Naive thymus-derived CD4-positive, alpha-beta T cell (primary cell): ENCODE data around the gene CYP4B1. TPM values are rescaled to one million over a fixed set of nuclear protein-coding genes. Genes with fewer than 3 reads are reported as not detected.

Experiments used
- ATAC-seq: fragments of 150-1000 bp; cut with Tn5 transposase; 2 replicates; pipeline ENCODE4 v1.10.0; 2021; ENCODE audit warnings: mild to moderate bottlenecking, moderate library complexity
- CTCF ChIA-PET: fragments of 350-600 bp; sonication (Branson Sonifier 250); formaldehyde crosslinking; loops from one replicate; lab custom pipeline; 2021; ENCODE audit warnings: antibody characterized with exemption; lab: Charles Lee
- POLR2A ChIA-PET: fragments of 350-600 bp; sonication (Branson Sonifier 250); formaldehyde crosslinking; loops from one replicate; lab custom pipeline; 2021; ENCODE audit warnings: antibody characterized with exemption, inconsistent platforms; lab: Charles Lee
- DNase-seq, 9 donors: peaks; one replicate each; pipeline versions ENCODE4 v3.0.0 to v3.0.0-alpha.2; 2020 to 2022; ENCODE audit warnings: mixed read lengths in 1 of 9
- H3K27ac ChIP-seq: one replicate; pipeline ENCODE4 v1.7.0; 2013; ENCODE audit warnings: mild to moderate bottlenecking, low read depth, low read length, moderate library complexity
- H3K27me3 ChIP-seq, 2 donors: one replicate each; pipeline ENCODE4 v1.7.0; 2013; ENCODE audit warnings: low read length in 2 of 2, mild to moderate bottlenecking in 2 of 2, moderate library complexity in 2 of 2; ENCODE audit not compliant: control insufficient read depth in 2 of 2, insufficient read depth in 2 of 2
- H3K36me3 ChIP-seq, 3 experiments: 1 replicate in 2 of 3; 2 replicates in 1 of 3; pipeline ENCODE4 v1.7.0; 2013; ENCODE audit warnings: low read length in 3 of 3, mild to moderate bottlenecking in 3 of 3, moderate library complexity in 1 of 3; ENCODE audit not compliant: insufficient read depth in 3 of 3, control insufficient read depth in 2 of 3
- H3K4me1 ChIP-seq, 2 donors: one replicate each; pipeline ENCODE4 v1.7.0; 2013; ENCODE audit warnings: low read length in 2 of 2, mild to moderate bottlenecking in 2 of 2, moderate library complexity in 1 of 2; ENCODE audit not compliant: control insufficient read depth in 2 of 2, insufficient read depth in 2 of 2
- H3K4me3 ChIP-seq: 2 replicates; pipeline ENCODE4 v1.7.0; 2013; ENCODE audit warnings: mild to moderate bottlenecking, low read length
- H3K9me3 ChIP-seq, 3 experiments: 1 replicate in 2 of 3; 2 replicates in 1 of 3; pipeline ENCODE4 v1.7.0; 2013; ENCODE audit warnings: low read length in 3 of 3; ENCODE audit not compliant: control insufficient read depth in 2 of 3
- H3K27ac Mint-ChIP-seq, 9 donors: one replicate each; pipeline ENCODE4 v1.8.0; 2020 to 2022; ENCODE audit warnings: mixed read lengths in 9 of 9, mild to moderate bottlenecking in 8 of 9, moderate library complexity in 5 of 9, inconsistent platforms in 2 of 9
- H3K27me3 Mint-ChIP-seq, 5 donors: one replicate each; pipeline ENCODE4 v1.8.0; 2021 to 2022; ENCODE audit warnings: mixed read lengths in 5 of 5, mild to moderate bottlenecking in 1 of 5
- H3K36me3 Mint-ChIP-seq, 5 donors: one replicate each; pipeline ENCODE4 v1.8.0; 2020 to 2022; ENCODE audit warnings: mixed read lengths in 5 of 5, mild to moderate bottlenecking in 3 of 5, inconsistent platforms in 1 of 5
- H3K4me1 Mint-ChIP-seq, 7 donors: one replicate each; pipeline ENCODE4 v1.8.0; 2020 to 2022; ENCODE audit warnings: mixed read lengths in 7 of 7, mild to moderate bottlenecking in 3 of 7, inconsistent platforms in 1 of 7
- H3K4me3 Mint-ChIP-seq, 10 donors: one replicate each; pipeline ENCODE4 v1.8.0; 2020 to 2022; ENCODE audit warnings: mild to moderate bottlenecking in 10 of 10, mixed read lengths in 10 of 10, moderate library complexity in 6 of 10, inconsistent platforms in 2 of 10
- H3K9me3 Mint-ChIP-seq, 11 donors: one replicate each; pipeline ENCODE4 v1.8.0; 2020 to 2022; ENCODE audit warnings: mixed read lengths in 11 of 11, mild to moderate bottlenecking in 4 of 11, inconsistent platforms in 1 of 11, moderate library complexity in 1 of 11
- intact Hi-C, 2 donors: fragments of 100-400 bp; cut with micrococcal nuclease; formaldehyde crosslinking; loops; one replicate each; pipeline ENCODE4 v1.15.1; 2023
- polyA plus RNA-seq, 2 donors: library from polyadenylated mRNA; unstranded; fragments of 300-500 nt; fragmentation: Illumina TruSeq; gene quantifications; one replicate each; pipeline ENCODE4 v1.2.3, GENCODE V29; 2021
- total RNA-seq, 6 experiments: library from RNA in 5 of 6; stranded (reverse) in 5 of 6; gene quantifications; 1 replicate in 5 of 6; 2 replicates in 1 of 6; pipeline ENCODE4 v1.2.3 and lab custom pipeline; 2021 to 2026

The CYP4B1 gene
- total and polyA plus RNA-seq, 7 experiments from 2014 or later = not detected

- no peak overlapping the region for H3K4me3 ChIP-seq
- ChIA-PET POLR2A (no interaction called here), CTCF (no interaction called here)
- ATAC-seq (no peak), DNase-seq (no peak)
- H3K27me3 ChIP-seq = no peaks in the 10 kb centered on the region
- no peak overlapping the region for H3K27ac Mint-ChIP-seq
- H3K9me3 Mint-ChIP-seq = peaks cover 0 to 4% (median 0%) of the 10 kb centered on the region in 11 donors
- H3K36me3 ChIP-seq = no peaks in the 10 kb centered on the region
- H3K27ac ChIP-seq = no peak overlapping the region
- H3K27me3 Mint-ChIP-seq = peaks cover 10 to 21% (median 16%) of the 10 kb centered on the region in 5 donors
- no peaks in the 10 kb centered on the region for H3K9me3 ChIP-seq
- no peak overlapping the region for H3K4me3 Mint-ChIP-seq
- H3K36me3 Mint-ChIP-seq = peaks cover 0 to 2% (median 0%) of the 10 kb centered on the region in 5 donors
- no peaks in the 10 kb centered on the region for H3K4me1 ChIP-seq
- intact Hi-C loops = no loop called here
- no peaks in the 10 kb centered on the region for H3K4me1 Mint-ChIP-seq
Observed at GRCh38 chr1:46801323-46802055, 2.6 kb downstream of the CYP4B1 start.

- Mint-ChIP-seq H3K9me3 (peaks cover 0 to 3% (median 0%) of the 10 kb centered on the region in 11 donors), H3K4me3 (no peak overlapping the region), H3K36me3 (no peaks in the 10 kb centered on the region), H3K4me1 (no peaks in the 10 kb centered on the region), H3K27ac (no peak overlapping the region), H3K27me3 (peaks cover 4 to 17% (median 10%) of the 10 kb centered on the region in 5 donors)
- POLR2A ChIA-PET = no interaction called here
- H3K4me3 ChIP-seq = no peak overlapping the region
- H3K27me3 ChIP-seq = no peaks in the 10 kb centered on the region
- CTCF ChIA-PET = no interaction called here
- H3K27ac ChIP-seq = no peak overlapping the region
- no peaks in the 10 kb centered on the region for H3K36me3 ChIP-seq
- no peaks in the 10 kb centered on the region for H3K4me1 ChIP-seq
- DNase-seq = no peak
- intact Hi-C loops = no loop called here
- no peaks in the 10 kb centered on the region for H3K9me3 ChIP-seq
- no peak for ATAC-seq
Observed at GRCh38 chr1:46802081-46802480, 3.2 kb downstream of the CYP4B1 start.

GRCh38 chr1:46802901-46803574 lies 4.2 kb downstream of the CYP4B1 start:
- no peak overlapping the region for H3K27ac Mint-ChIP-seq
- no peaks in the 10 kb centered on the region for H3K27me3 ChIP-seq
- no peak overlapping the region for H3K27ac ChIP-seq
- no peak overlapping the region for H3K4me3 Mint-ChIP-seq
- ChIA-PET CTCF (no interaction called here), POLR2A (no interaction called here)
- H3K4me1 Mint-ChIP-seq = no peaks in the 10 kb centered on the region
- peaks cover 4 to 19% (median 10%) of the 10 kb centered on the region in 5 donors for H3K27me3 Mint-ChIP-seq
- no peaks in the 10 kb centered on the region for H3K36me3 ChIP-seq
- no peak for DNase-seq
- H3K4me3 ChIP-seq = no peak overlapping the region
- intact Hi-C loops = no loop called here
- H3K36me3 Mint-ChIP-seq = no peaks in the 10 kb centered on the region
- no peaks in the 10 kb centered on the region for H3K9me3 ChIP-seq
- no peak for ATAC-seq
- H3K9me3 Mint-ChIP-seq = peaks cover 0 to 8% (median under 1%) of the 10 kb centered on the region in 11 donors
- no peaks in the 10 kb centered on the region for H3K4me1 ChIP-seq

GRCh38 chr1:46804027-46804889 lies 5.4 kb downstream of the CYP4B1 start:
- POLR2A ChIA-PET = no interaction called here
- no peak for DNase-seq

GRCh38 chr1:46804926-46805325 lies 6.1 kb downstream of the CYP4B1 start:
- Histone ChIP-seq H3K4me3 (no peak overlapping the region), H3K27ac (no peak overlapping the region), H3K27me3 (no peaks in the 10 kb centered on the region), H3K4me1 (no peaks in the 10 kb centered on the region), H3K36me3 (no peaks in the 10 kb centered on the region), H3K9me3 (no peaks in the 10 kb centered on the region)
- DNase-seq = no peak
- no peak for ATAC-seq
- Mint-ChIP-seq H3K9me3 (peaks cover 0 to 9% (median 0%) of the 10 kb centered on the region in 11 donors), H3K4me3 (no peak overlapping the region), H3K27me3 (peaks cover 1 to 13% (median 5%) of the 10 kb centered on the region in 5 donors), H3K36me3 (no peaks in the 10 kb centered on the region), H3K27ac (no peak overlapping the region), H3K4me1 (no peaks in the 10 kb centered on the region)
- ChIA-PET POLR2A (no interaction called here), CTCF (no interaction called here)
- intact Hi-C loops = no loop called here

More at GRCh38 chr1:46804027-46804889, 5.4 kb downstream of the CYP4B1 start:
- no peak overlapping the region for H3K27ac ChIP-seq
- no peak overlapping the region for H3K4me3 Mint-ChIP-seq
- no peaks in the 10 kb centered on the region for H3K36me3 Mint-ChIP-seq
- ATAC-seq = no peak
- intact Hi-C loops = no loop called here
- peaks cover 1 to 17% (median 5%) of the 10 kb centered on the region in 5 donors for H3K27me3 Mint-ChIP-seq
- H3K27ac Mint-ChIP-seq = no peak overlapping the region
- H3K9me3 Mint-ChIP-seq = peaks cover 0 to 9% (median 0%) of the 10 kb centered on the region in 11 donors
- no peaks in the 10 kb centered on the region for H3K36me3 ChIP-seq
- no peaks in the 10 kb centered on the region for H3K27me3 ChIP-seq
- no peak overlapping the region for H3K4me3 ChIP-seq
- no peaks in the 10 kb centered on the region for H3K4me1 ChIP-seq
- CTCF ChIA-PET = no interaction called here
- H3K4me1 Mint-ChIP-seq = no peaks in the 10 kb centered on the region
- H3K9me3 ChIP-seq = no peaks in the 10 kb centered on the region

GRCh38 chr1:46805755-46806154 lies 6.9 kb downstream of the CYP4B1 start:
- CTCF ChIA-PET = no interaction called here

More at GRCh38 chr1:46805755-46806154, 6.9 kb downstream of the CYP4B1 start:
- no peak overlapping the region for H3K4me3 ChIP-seq
- intact Hi-C loops = no loop called here
- no peaks in the 10 kb centered on the region for H3K4me1 ChIP-seq
- no peaks in the 10 kb centered on the region for H3K36me3 ChIP-seq
- POLR2A ChIA-PET = no interaction called here
- Mint-ChIP-seq H3K27me3 (peaks cover 1 to 9% (median 5%) of the 10 kb centered on the region in 5 donors), H3K27ac (no peak overlapping the region), H3K4me3 (no peak overlapping the region), H3K9me3 (peaks cover 0 to 12% (median 0%) of the 10 kb centered on the region in 11 donors), H3K36me3 (no peaks in the 10 kb centered on the region), H3K4me1 (no peaks in the 10 kb centered on the region)
- DNase-seq (no peak), ATAC-seq (no peak)
- H3K27ac ChIP-seq = no peak overlapping the region
- H3K27me3 ChIP-seq = no peaks in the 10 kb centered on the region
- no peaks in the 10 kb centered on the region for H3K9me3 ChIP-seq
